Calu3 (cell line): ENCODE measurements around the gene MYO1E. TPM values are rescaled to one million over a fixed set of nuclear protein-coding genes. Genes with fewer than 3 reads are reported as not detected.

Experiments used
- BruUV-seq: library from RNA; stranded (reverse); fragments of 400-500 nt; replicated peaks from 2 replicates; lab custom pipeline; 2021; lab: Mats Ljungman, UMichigan
- CTCF ChIA-PET: fragments of 300-600 bp; sonication (Branson Sonifier 250); formaldehyde crosslinking; loops from one replicate; lab custom pipeline; 2022; ENCODE audit warnings: antibody characterized with exemption; lab: Charles Lee
- DNase-seq: peaks from one replicate; pipeline ENCODE4 v3.0.0; 2022
- H3K27ac Mint-ChIP-seq: one replicate; pipeline ENCODE4 v1.8.0; 2022; ENCODE audit warnings: mixed read lengths; ENCODE audit not compliant: unreplicated experiment
- H3K27me3 Mint-ChIP-seq: one replicate; pipeline ENCODE4 v1.8.0; 2022; ENCODE audit warnings: mixed read lengths; ENCODE audit not compliant: unreplicated experiment
- H3K36me3 Mint-ChIP-seq: one replicate; pipeline ENCODE4 v1.8.0; 2022; ENCODE audit warnings: mild to moderate bottlenecking, moderate library complexity, mixed read lengths; ENCODE audit not compliant: insufficient read depth, unreplicated experiment
- H3K4me1 Mint-ChIP-seq: one replicate; pipeline ENCODE4 v1.8.0; 2022; ENCODE audit warnings: mild to moderate bottlenecking, low read depth, mixed read lengths; ENCODE audit not compliant: unreplicated experiment
- H3K4me3 Mint-ChIP-seq: one replicate; pipeline ENCODE4 v1.8.0; 2022; ENCODE audit warnings: mild to moderate bottlenecking, low read depth, moderate library complexity, mixed read lengths; ENCODE audit not compliant: unreplicated experiment
- H3K9me3 Mint-ChIP-seq: one replicate; pipeline ENCODE4 v1.8.0; 2022; ENCODE audit warnings: low read depth, mixed read lengths; ENCODE audit not compliant: unreplicated experiment
- intact Hi-C: fragments of 100-400 bp; cut with micrococcal nuclease; formaldehyde crosslinking; loops from one replicate; pipeline ENCODE4 v1.10.0; 2022; ENCODE audit not compliant: unreplicated experiment
- total RNA-seq: library from RNA; stranded (reverse); gene quantifications from 2 replicates; pipeline ENCODE4 v1.2.3, GENCODE V29; 2022
- TF ChIP-seq, protein P1 (sequence below): fragments of 200-600 bp; IDR thresholded peaks from one replicate; pipeline ENCODE4 v1.8.0; 2022; ENCODE audit warnings: antibody characterized with exemption; ENCODE audit not compliant: unreplicated experiment

The MYO1E gene
- total RNA-seq, 1 experiment from 2014 or later, result 617 TPM

DNA sequence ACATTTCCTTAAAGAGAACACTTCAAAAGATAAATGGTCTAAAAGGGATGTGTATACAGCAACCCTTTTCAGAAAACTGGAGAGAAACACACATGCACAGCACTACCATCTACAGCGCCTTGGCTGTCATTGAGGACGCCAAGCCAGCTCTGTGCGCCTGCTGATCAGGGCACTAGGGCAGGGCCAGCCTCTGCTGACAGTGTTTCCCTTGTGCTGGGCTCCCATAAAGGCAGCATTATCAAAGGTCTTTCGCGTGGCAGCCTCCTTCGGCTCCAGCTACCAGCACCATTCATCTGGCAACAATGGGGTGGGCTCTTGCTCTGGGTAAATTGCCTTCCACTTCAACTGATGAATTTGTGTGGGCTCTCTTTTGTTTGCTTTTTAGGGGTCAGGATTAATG, 112.6 kb downstream of the MYO1E start:
- DNase-seq, result no peak
- Mint-ChIP-seq H3K27me3 (no peaks in the 10 kb centered on the region), H3K36me3 (peaks cover 88% of the 10 kb centered on the region), H3K27ac (peak overlapping the region; percentile 83), H3K4me1 (peaks cover 49% of the 10 kb centered on the region), H3K4me3 (no peak overlapping the region), H3K9me3 (no peaks in the 10 kb centered on the region)
- no TSS peak for BruUV-seq
- intact Hi-C loops, result no loop called here
- CTCF ChIA-PET, result no interaction called here
- TF ChIP-seq, protein P1, sequence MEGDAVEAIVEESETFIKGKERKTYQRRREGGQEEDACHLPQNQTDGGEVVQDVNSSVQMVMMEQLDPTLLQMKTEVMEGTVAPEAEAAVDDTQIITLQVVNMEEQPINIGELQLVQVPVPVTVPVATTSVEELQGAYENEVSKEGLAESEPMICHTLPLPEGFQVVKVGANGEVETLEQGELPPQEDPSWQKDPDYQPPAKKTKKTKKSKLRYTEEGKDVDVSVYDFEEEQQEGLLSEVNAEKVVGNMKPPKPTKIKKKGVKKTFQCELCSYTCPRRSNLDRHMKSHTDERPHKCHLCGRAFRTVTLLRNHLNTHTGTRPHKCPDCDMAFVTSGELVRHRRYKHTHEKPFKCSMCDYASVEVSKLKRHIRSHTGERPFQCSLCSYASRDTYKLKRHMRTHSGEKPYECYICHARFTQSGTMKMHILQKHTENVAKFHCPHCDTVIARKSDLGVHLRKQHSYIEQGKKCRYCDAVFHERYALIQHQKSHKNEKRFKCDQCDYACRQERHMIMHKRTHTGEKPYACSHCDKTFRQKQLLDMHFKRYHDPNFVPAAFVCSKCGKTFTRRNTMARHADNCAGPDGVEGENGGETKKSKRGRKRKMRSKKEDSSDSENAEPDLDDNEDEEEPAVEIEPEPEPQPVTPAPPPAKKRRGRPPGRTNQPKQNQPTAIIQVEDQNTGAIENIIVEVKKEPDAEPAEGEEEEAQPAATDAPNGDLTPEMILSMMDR, result no peak

DNA sequence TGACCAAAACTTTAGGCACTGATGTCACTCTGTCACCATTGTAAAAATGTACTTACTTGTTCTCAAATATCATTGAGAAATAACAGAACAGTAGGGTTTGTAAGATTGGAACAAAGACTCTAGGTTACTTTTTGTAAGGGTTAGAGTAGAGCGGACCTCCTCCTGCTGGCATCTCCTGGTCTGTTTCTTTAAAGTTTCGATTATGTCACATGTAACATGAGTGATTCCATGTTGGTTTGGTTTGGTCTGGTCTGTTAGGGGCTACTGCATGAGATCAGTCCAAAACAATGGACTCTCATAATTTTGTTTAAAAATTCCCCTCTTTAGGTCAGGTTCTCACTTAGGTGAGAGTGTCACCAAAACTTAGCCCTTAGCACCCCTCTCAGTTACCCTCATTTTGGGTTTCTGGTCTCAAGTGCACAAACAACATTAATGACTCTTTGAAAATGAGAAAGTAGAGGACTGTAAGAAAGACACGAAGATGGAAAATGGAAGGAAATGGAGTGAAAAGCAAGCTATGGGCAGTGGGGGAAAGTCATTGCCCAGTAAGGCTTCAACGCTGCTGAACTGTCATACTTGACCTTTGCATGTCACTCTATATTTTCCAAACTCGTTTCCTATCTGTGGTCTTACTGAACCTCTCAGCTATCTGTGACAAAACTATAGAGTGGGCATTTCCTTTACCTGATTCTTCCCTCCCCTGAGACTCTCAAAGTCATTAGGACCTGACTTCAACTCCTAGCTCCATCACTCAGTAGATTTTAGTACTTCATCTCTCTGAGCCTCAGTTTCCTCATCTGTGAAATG, 113.3 kb downstream of the MYO1E start:
- CTCF ChIA-PET, result interaction anchor here (0.6 kb wide), 1 partner anchor 215 kb away, joined by 3 read pairs; no protein-coding TSS in a partner anchor
- no peak overlapping the region for H3K4me3 Mint-ChIP-seq
- BruUV-seq, result no TSS peak
- TF ChIP-seq, protein P1, result no peak
- peak overlapping the region; percentile 83 for H3K27ac Mint-ChIP-seq
- peaks cover 90% of the 10 kb centered on the region for H3K36me3 Mint-ChIP-seq
- DNase-seq, result no peak
- H3K27me3 Mint-ChIP-seq, result no peaks in the 10 kb centered on the region
- H3K9me3 Mint-ChIP-seq, result no peaks in the 10 kb centered on the region
- H3K4me1 Mint-ChIP-seq, result peaks cover 47% of the 10 kb centered on the region
- intact Hi-C loops, result loop anchor here (5.0 kb wide), 1 partner anchor 33 kb away; no protein-coding TSS in a partner anchor

DNA sequence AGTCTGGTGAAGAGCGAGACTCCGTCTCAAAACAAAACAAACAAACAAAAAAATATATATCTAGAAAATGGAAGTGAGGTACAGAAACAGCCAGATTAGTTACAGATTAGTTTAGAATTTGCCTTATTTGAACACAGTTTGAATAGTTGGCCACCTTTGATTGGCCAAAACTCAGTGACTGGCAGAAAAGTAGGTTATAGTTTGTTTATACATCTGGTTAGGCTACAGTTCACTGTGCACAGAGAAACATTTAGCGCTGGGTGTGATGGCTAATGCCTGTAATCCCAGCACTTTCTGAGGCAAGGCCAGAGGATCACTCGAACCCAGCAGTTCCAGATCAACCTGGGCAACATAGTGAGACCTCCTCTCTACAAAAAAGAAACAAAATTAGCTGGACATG, 114.4 kb downstream of the MYO1E start:
- BruUV-seq, result no TSS peak
- CTCF ChIA-PET, result no interaction called here
- Mint-ChIP-seq H3K4me3 (no peak overlapping the region), H3K27ac (no peak overlapping the region), H3K9me3 (no peaks in the 10 kb centered on the region), H3K27me3 (no peaks in the 10 kb centered on the region), H3K36me3 (peaks cover 85% of the 10 kb centered on the region), H3K4me1 (peaks cover 47% of the 10 kb centered on the region)
- intact Hi-C loops, result loop anchor here (5.0 kb wide), 1 partner anchor 34 kb away; no protein-coding TSS in a partner anchor
- DNase-seq, result no peak
- TF ChIP-seq, protein P1, result no peak

DNA sequence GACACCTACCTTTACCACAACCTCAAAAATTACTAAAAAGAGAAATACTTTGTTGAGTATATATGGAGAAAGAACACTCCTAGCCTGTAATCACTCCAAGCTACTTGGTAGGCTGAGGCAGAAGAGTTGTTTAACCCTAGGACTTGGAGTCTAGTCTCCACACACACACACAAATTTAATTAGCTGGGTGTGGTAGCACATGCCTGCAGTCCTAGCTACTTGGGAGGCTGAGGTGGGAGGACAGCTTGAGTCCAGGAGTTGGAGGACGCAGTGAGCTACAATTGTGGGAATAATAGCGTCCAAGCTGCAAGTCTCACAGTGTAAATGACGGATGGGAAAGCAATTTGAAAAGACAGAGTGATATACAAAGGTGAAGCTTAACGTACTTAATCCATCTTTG, 115.5 kb downstream of the MYO1E start:
- Mint-ChIP-seq H3K4me1 (peaks cover 58% of the 10 kb centered on the region), H3K9me3 (no peaks in the 10 kb centered on the region), H3K27ac (peak overlapping the region; percentile 98), H3K36me3 (peaks cover 93% of the 10 kb centered on the region), H3K4me3 (peak overlapping the region; percentile 42), H3K27me3 (no peaks in the 10 kb centered on the region)
- TF ChIP-seq, protein P1, result no peak
- CTCF ChIA-PET, result interaction anchor here (0.7 to 1.1 kb wide), 2 partner anchors 9 to 17 kb away, joined by 3 read pairs; no protein-coding TSS in a partner anchor
- DNase-seq, result no peak
- intact Hi-C loops, result loop anchor here (5.0 kb wide), 1 partner anchor 35 kb away; no protein-coding TSS in a partner anchor
- no TSS peak for BruUV-seq
